Activated effector memory CD4-positive, alpha-beta T cell treated with Interleukin-2 at 50 U/mL for 16 hours (primary cell): ENCODE results near the gene SPINK6.

Experiments used
- DNase-seq: peaks from one replicate; pipeline ENCODE4 v3.0.0-alpha.2; 2020

The SPINK6 gene

GRCh38 chr5:148202531-148203203 is at the start of gene SPINK6:
Gene SPINK6, plus strand, starts transcription at chr5:148203042. Its CDS starts 55 bp downstream, at chr5:148203097.
- no peak for DNase-seq

GRCh38 chr5:148156609-148157008 is 46.2 kb upstream of the SPINK6 start:
- no peak for DNase-seq

- DNase-seq, result no peak
These were observed 40.8 kb upstream of the SPINK6 start for GRCh38 chr5:148162038-148162437.

GRCh38 chr5:148163345-148163744 is 39.5 kb upstream of the SPINK6 start:
- no peak for DNase-seq

- no peak for DNase-seq
These were observed 36.1 kb upstream of the SPINK6 start for GRCh38 chr5:148166550-148167283.

GRCh38 chr5:148168246-148168645 is 34.6 kb upstream of the SPINK6 start, which contains the start of gene SPINK14:
Gene SPINK14, plus strand, starts transcription at chr5:148168546. Its CDS starts 1,187 bp downstream, at chr5:148169733.
- no peak for DNase-seq

GRCh38 chr5:148172377-148172776 is 30.5 kb upstream of the SPINK6 start:
- DNase-seq, result no peak

GRCh38 chr5:148176480-148176879 is 26.4 kb upstream of the SPINK6 start:
- DNase-seq, result no peak

GRCh38 chr5:148177207-148177606 is 25.6 kb upstream of the SPINK6 start:
- no peak for DNase-seq

GRCh38 chr5:148179234-148179824 is 23.5 kb upstream of the SPINK6 start:
- no peak for DNase-seq

GRCh38 chr5:148186248-148187003 is 16.4 kb upstream of the SPINK6 start:
- no peak for DNase-seq

GRCh38 chr5:148191010-148191409 is 11.8 kb upstream of the SPINK6 start:
- DNase-seq, result no peak

- DNase-seq, result no peak
These were observed 9.6 kb upstream of the SPINK6 start for GRCh38 chr5:148193202-148193601.

- no peak for DNase-seq
These were observed 1.7 kb upstream of the SPINK6 start for GRCh38 chr5:148201151-148201550.

GRCh38 chr5:148205044-148205806 is 2.4 kb downstream of the SPINK6 start:
- DNase-seq, result no peak

- DNase-seq, result no peak
These were observed 3.0 kb downstream of the SPINK6 start for GRCh38 chr5:148205865-148206264.

GRCh38 chr5:148206620-148207019 is 3.8 kb downstream of the SPINK6 start:
- DNase-seq, result no peak

- no peak for DNase-seq
These were observed 5.4 kb downstream of the SPINK6 start for GRCh38 chr5:148208226-148208625.

- DNase-seq, result no peak
These were observed 6.4 kb downstream of the SPINK6 start for GRCh38 chr5:148209151-148209770.

- DNase-seq, result no peak
These were observed 11.9 kb downstream of the SPINK6 start for GRCh38 chr5:148214665-148215185.

- no peak for DNase-seq
These were observed 18.7 kb downstream of the SPINK6 start for GRCh38 chr5:148221508-148221907.
